H1 (cell line): ENCODE results near the gene CXXC5. TPM values are rescaled to one million over a fixed set of nuclear protein-coding genes. Genes with fewer than 3 reads are reported as not detected.

Experiments used
- CTCF ChIA-PET: fragments of 300-600 bp; sonication (Branson Sonifier 250); formaldehyde crosslinking; loops from one replicate; lab custom pipeline; 2021; ENCODE audit not compliant: partially characterized antibody; lab: Charles Lee
- POLR2A ChIA-PET: fragments of 300-600 bp; sonication (Branson Sonifier 250); formaldehyde crosslinking; loops from one replicate; lab custom pipeline; 2021; ENCODE audit warnings: inconsistent platforms; ENCODE audit not compliant: partially characterized antibody; lab: Charles Lee
- DNase-seq, 2 experiments: peaks; one replicate each; pipeline versions ENCODE4 v3.0.0 to v3.0.0-alpha.2; 2010 to 2022; ENCODE audit warnings: low spot score in 2 of 2, low read depth in 1 of 2, mixed read lengths in 1 of 2
- FAIRE-seq: peaks from 2 replicates; lab custom pipeline; 2011; peaks lifted over from hg19 to GRCh38; lab: Jason Lieb, UNC
- H2AFZ ChIP-seq: 2 replicates; pipeline ENCODE4 v1.8.1; 2012; ENCODE audit warnings: low read length, inconsistent platforms
- H2AK5ac ChIP-seq: 2 replicates; pipeline ENCODE4 v1.6.1; 2013; ENCODE audit warnings: low read depth, low read length
- H2BK120ac ChIP-seq: replicated peaks from 2 replicates; pipeline ENCODE3; 2013; ENCODE audit warnings: low read depth, low read length, inconsistent platforms
- H2BK12ac ChIP-seq: 2 replicates; pipeline ENCODE4 v1.6.1; 2013; ENCODE audit warnings: low read depth, low read length
- H2BK15ac ChIP-seq: 2 replicates; pipeline ENCODE4 v1.6.1; 2013; ENCODE audit warnings: low read length
- H2BK20ac ChIP-seq: 2 replicates; pipeline ENCODE4 v1.6.1; 2013; ENCODE audit warnings: low read length
- H2BK5ac ChIP-seq: 2 replicates; pipeline ENCODE4 v1.6.1; 2013; ENCODE audit warnings: low read depth, low read length
- H3K14ac ChIP-seq: 2 replicates; pipeline ENCODE4 v1.6.1; 2013; ENCODE audit warnings: inconsistent platforms; ENCODE audit not compliant: insufficient read length
- H3K18ac ChIP-seq: 2 replicates; pipeline ENCODE4 v1.6.1; 2013; ENCODE audit warnings: low read length; ENCODE audit errors: extremely low read depth
- H3K23ac ChIP-seq: 2 replicates; pipeline ENCODE4 v1.6.1; 2013; ENCODE audit warnings: inconsistent platforms; ENCODE audit not compliant: insufficient read length
- H3K23me2 ChIP-seq: 2 replicates; pipeline ENCODE4 v1.6.1; 2013; ENCODE audit warnings: low read depth, low read length
- H3K27ac ChIP-seq: 2 replicates; pipeline ENCODE4 v1.6.1; 2011; ENCODE audit warnings: low read depth, low read length, inconsistent platforms
- H3K27me3 ChIP-seq, 4 experiments: replicated peaks in 1 of 4; 1 replicate in 1 of 4; 2 replicates in 3 of 4; pipeline versions ENCODE4 v1.6.1 to v1.8.1; 2011 to 2013; ENCODE audit warnings: low read length in 3 of 4, mild to moderate bottlenecking in 3 of 4, inconsistent platforms in 2 of 4, mixed read lengths in 2 of 4, moderate library complexity in 1 of 4; ENCODE audit not compliant: control insufficient read depth in 3 of 4, insufficient read depth in 3 of 4; ENCODE audit errors: extremely low read depth in 1 of 4
- H3K36me3 ChIP-seq, 4 experiments: 2 replicates each; pipeline versions ENCODE4 v1.6.1 to v1.8.1; 2011 to 2013; ENCODE audit warnings: mild to moderate bottlenecking in 4 of 4, low read length in 3 of 4, moderate library complexity in 2 of 4, control low read depth in 1 of 4, inconsistent platforms in 1 of 4; ENCODE audit not compliant: insufficient read depth in 4 of 4, control insufficient read depth in 2 of 4
- H3K4ac ChIP-seq: replicated peaks from 2 replicates; pipeline ENCODE3; 2013; ENCODE audit warnings: low read length, low read depth, mixed read lengths, inconsistent platforms; ENCODE audit not compliant: insufficient read length
- H3K4me1 ChIP-seq, 4 experiments: replicated peaks in 1 of 4; 1 replicate in 1 of 4; 2 replicates in 3 of 4; pipeline versions ENCODE4 v1.6.1 to v1.8.1; 2011 to 2013; ENCODE audit warnings: low read length in 3 of 4, inconsistent platforms in 2 of 4, mixed read lengths in 1 of 4; ENCODE audit not compliant: insufficient read depth in 4 of 4, control insufficient read depth in 3 of 4
- H3K4me2 ChIP-seq, 2 experiments: 2 replicates each; pipeline versions ENCODE4 v1.6.1 to v1.8.1; 2011 to 2013; ENCODE audit warnings: low read depth in 2 of 2, low read length in 2 of 2, control low read depth in 1 of 2, inconsistent platforms in 1 of 2, mild to moderate bottlenecking in 1 of 2; ENCODE audit not compliant: insufficient read depth in 1 of 2
- H3K4me3 ChIP-seq, 4 experiments: fragments of 200-600, 300-600 bp in 1 of 4; sonication (generic), shearing (Covaris generic), sonication (Bioruptor Twin) in 1 of 4; 2 replicates each; pipeline versions ENCODE4 v1.5.1 to v1.8.1; 2011 to 2016; ENCODE audit warnings: low read length in 4 of 4, low read depth in 3 of 4, control low read depth in 2 of 4, inconsistent platforms in 2 of 4, mild to moderate bottlenecking in 2 of 4, mixed read lengths in 1 of 4, moderate library complexity in 1 of 4; ENCODE audit not compliant: insufficient read depth in 2 of 4; ENCODE audit errors: extremely low read depth in 1 of 4
- H3K56ac ChIP-seq: replicated peaks from 2 replicates; pipeline ENCODE3; 2013; ENCODE audit warnings: low read depth, mild to moderate bottlenecking, mixed read lengths, low read length, inconsistent platforms; ENCODE audit not compliant: insufficient read length
- H3K79me1 ChIP-seq: 2 replicates; pipeline ENCODE4 v1.6.1; 2013; ENCODE audit warnings: low read depth, low read length, control low read depth
- H3K79me2 ChIP-seq, 2 experiments: 2 replicates each; pipeline versions ENCODE4 v1.6.1 to v1.8.1; 2012 to 2013; ENCODE audit warnings: low read length in 2 of 2, mild to moderate bottlenecking in 2 of 2, inconsistent platforms in 1 of 2; ENCODE audit not compliant: insufficient read depth in 2 of 2, control insufficient read depth in 1 of 2
- H3K9ac ChIP-seq, 4 experiments: replicated peaks in 1 of 4; 1 replicate in 1 of 4; 2 replicates in 3 of 4; pipeline versions ENCODE4 v1.6.1 to v1.8.1; 2011 to 2013; ENCODE audit warnings: low read depth in 3 of 4, low read length in 3 of 4, control low read depth in 2 of 4, mild to moderate bottlenecking in 2 of 4, moderate library complexity in 2 of 4, inconsistent platforms in 1 of 4; ENCODE audit errors: extremely low read depth in 1 of 4
- H3K9me3 ChIP-seq, 2 experiments: 2 replicates each; pipeline versions ENCODE4 v1.6.1 to v1.8.1; 2012 to 2013; ENCODE audit warnings: mild to moderate bottlenecking in 2 of 2, moderate library complexity in 2 of 2, control low read depth in 1 of 2, inconsistent platforms in 1 of 2, low read depth in 1 of 2, low read length in 1 of 2, mixed read lengths in 1 of 2; ENCODE audit not compliant: insufficient read depth in 2 of 2
- H4K20me1 ChIP-seq, 2 experiments: replicated peaks in 1 of 2; 2 replicates each; pipeline versions ENCODE3 to v1.8.1; 2011 to 2013; ENCODE audit warnings: inconsistent platforms in 2 of 2, low read length in 2 of 2, mild to moderate bottlenecking in 1 of 2; ENCODE audit not compliant: insufficient read depth in 2 of 2, control insufficient read depth in 1 of 2
- H4K5ac ChIP-seq: 2 replicates; pipeline ENCODE4 v1.6.1; 2013; ENCODE audit warnings: low read length, low read depth, mixed read lengths, inconsistent platforms; ENCODE audit not compliant: insufficient read length
- H4K8ac ChIP-seq: 2 replicates; pipeline ENCODE4 v1.8.0; 2013; ENCODE audit warnings: mild to moderate bottlenecking, moderate library complexity, low read length, inconsistent platforms; ENCODE audit not compliant: insufficient read depth; ENCODE audit errors: extremely low read depth
- H4K91ac ChIP-seq: replicated peaks from 2 replicates; pipeline ENCODE3; 2013; ENCODE audit warnings: low read length, mixed read lengths, inconsistent platforms; ENCODE audit not compliant: insufficient read length
- ASH2L ChIP-seq: fragments of 200-600, 300-600 bp; sonication (generic); IDR thresholded peaks from one replicate; pipeline ENCODE4 v1.7.1; 2017; ENCODE audit warnings: low read length
- CEBPB ChIP-seq: IDR thresholded peaks from 2 replicates; pipeline ENCODE4 v1.6.1; 2012; ENCODE audit warnings: low read depth, low read length
- EP300 ChIP-seq, 2 experiments: IDR thresholded peaks; 1 replicate in 1 of 2; 2 replicates in 1 of 2; pipeline ENCODE4 v1.6.1; 2011 to 2012; ENCODE audit warnings: low read depth in 2 of 2, low read length in 2 of 2, mild to moderate bottlenecking in 2 of 2, borderline replicate concordance in 1 of 2, inconsistent platforms in 1 of 2, moderate library complexity in 1 of 2
- KDM5A ChIP-seq: fragments of 200-600 bp; IDR thresholded peaks from 2 replicates; pipeline ENCODE4 v1.7.1; 2012; ENCODE audit warnings: mild to moderate bottlenecking, low read length, inconsistent platforms, mixed read lengths
- MAFK ChIP-seq: IDR thresholded peaks from 2 replicates; pipeline ENCODE4 v1.6.1; 2012; ENCODE audit warnings: low read depth, mild to moderate bottlenecking, improper control_type of control experiment, low read length
- RXRA ChIP-seq: IDR thresholded peaks from 2 replicates; pipeline ENCODE4 v1.6.1; 2011; ENCODE audit warnings: low read depth, mild to moderate bottlenecking, low read length, moderate library complexity; ENCODE audit not compliant: insufficient read depth
- SIX5 ChIP-seq: IDR thresholded peaks from 2 replicates; pipeline ENCODE4 v1.6.1; 2011; ENCODE audit warnings: mild to moderate bottlenecking, low read depth, low read length
- SP1 ChIP-seq: IDR thresholded peaks from 2 replicates; pipeline ENCODE4 v1.6.1; 2011; ENCODE audit warnings: low read depth, low read length
- SP2 ChIP-seq: IDR thresholded peaks from 2 replicates; pipeline ENCODE4 v1.6.1; 2012; ENCODE audit warnings: mild to moderate bottlenecking, low read length, inconsistent platforms
- SUZ12 ChIP-seq: fragments of 200-600 bp; sonication (generic); IDR thresholded peaks from 2 replicates; pipeline ENCODE4 v1.6.1; 2012; ENCODE audit warnings: mild to moderate bottlenecking, inconsistent platforms, low read length, moderate library complexity, mixed read lengths
- ZNF274 ChIP-seq: IDR thresholded peaks from 2 replicates; pipeline ENCODE4 v1.7.0; 2012; ENCODE audit warnings: low read length, borderline replicate concordance; ENCODE audit errors: extremely low read depth
- WGBS, 2 experiments: shearing (Covaris generic) in 1 of 2; methylation state at CpG; one replicate each; pipeline versions ENCODE4 v1.1.6 to v1.1.7; 2013 to 2015; ENCODE audit warnings: low lambda C conversion rate in 2 of 2, mixed read lengths in 2 of 2, inconsistent platforms in 1 of 2, low coverage in 1 of 2, missing lambda C conversion rate in 1 of 2; ENCODE audit not compliant: insufficient replicate concordance in 2 of 2, insufficient coverage in 1 of 2, insufficient read length in 1 of 2; ENCODE audit errors: extremely low coverage in 1 of 2, missing lambda C conversion rate in 1 of 2; 5-methylcytosine and 5-hydroxymethylcytosine counted together
- polyA plus RNA-seq, 7 experiments: library from polyadenylated mRNA; depleted of rRNA in 3 of 7; stranded (reverse) in 5 of 7; unstranded in 2 of 7; fragments of >200 nt in 5 of 7; fragments of 200-250 nt in 2 of 7; gene quantifications; 1 replicate in 5 of 7; 2 replicates in 1 of 7; 4 replicates in 1 of 7; pipeline versions ENCODE4 v1.2.1 to v1.2.3, GENCODE V29; 2011 to 2013; ENCODE audit warnings: missing spikeins in 2 of 7, mixed read lengths in 2 of 7
- total RNA-seq: library from RNA; stranded (reverse); fragmentation: NEBNext Ultra II Directional; extraction: Animal tissue kit (Norgen Biotek cat#: 25700); gene quantifications from 2 replicates; pipeline ENCODE4 v1.2.1, GENCODE V29; 2021
- TF ChIP-seq, protein P1 (sequence below): IDR thresholded peaks from 2 replicates; pipeline ENCODE4 v1.6.1; 2012; ENCODE audit warnings: inconsistent platforms

Gene CXXC5
- total and polyA plus RNA-seq, 2 of the 8 experiments (the other 6 are each of a cell fraction or from before 2014, with no cell fraction given) = 61.4 to 74.0 TPM

DNA sequence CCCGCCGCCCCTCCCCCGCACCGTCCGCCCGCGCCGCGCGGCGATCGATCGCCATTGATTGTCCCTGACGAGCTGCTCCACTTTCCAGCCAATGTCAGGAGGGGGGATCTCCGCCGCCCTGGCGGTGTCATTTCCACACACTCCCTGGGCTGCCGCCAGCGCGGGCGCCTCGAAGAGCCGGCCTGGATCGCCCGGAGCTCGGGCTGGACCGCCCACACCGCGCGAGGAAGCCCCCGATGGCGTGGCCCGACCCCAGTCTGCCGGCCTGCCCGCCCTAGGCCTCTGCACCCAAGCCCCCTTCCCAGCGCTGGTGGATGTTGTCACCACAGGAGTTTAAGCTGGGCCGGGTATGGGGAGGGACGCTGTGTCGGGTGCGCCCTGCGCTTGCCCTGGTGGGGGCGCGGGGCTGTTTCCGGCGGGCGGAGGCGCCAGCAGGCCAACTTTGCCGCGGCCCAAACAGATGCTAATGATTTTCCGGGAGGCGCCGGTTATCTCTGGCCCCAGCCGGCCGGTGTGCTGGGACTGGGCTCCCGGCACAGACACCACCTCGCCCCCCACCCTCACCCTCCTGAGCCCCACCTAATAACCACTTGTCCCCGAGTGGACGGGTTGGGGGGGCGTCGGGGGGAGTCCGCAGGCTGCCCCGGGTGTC is 10.6 kb upstream of the CXXC5 start:
- Histone ChIP-seq H3K14ac (no peak overlapping the region), H2BK5ac (peak overlapping the region; percentile 95; the same call in 1 of the 2 replicates), H3K27me3 (no peaks in the 10 kb centered on the region; a peak in 1 of 7 replicates), H3K9ac (peak overlapping the region; percentile 43 to 64 (median 56)), H3K4me1 (peaks cover 29 to 62% (median 43%) of the 10 kb centered on the region in 4 experiments), H3K23me2 (peaks cover 6% of the 10 kb centered on the region), H3K23ac (no peak overlapping the region), H4K20me1 (peaks cover 0 to 13% of the 10 kb centered on the region in 2 experiments), H3K79me2 (peaks cover 0 to 4% of the 10 kb centered on the region in 2 experiments; a peak in 1 of 4 replicates), H4K91ac (peak overlapping the region; percentile 75), H3K36me3 (no peaks in the 10 kb centered on the region), H3K9me3 (no peaks in the 10 kb centered on the region), H3K4me3 (peak overlapping the region; percentile 31 to 66 (median 36); a peak in 7 of 8 replicates), H2BK20ac (peak overlapping the region; percentile 37; the same call in 1 of the 2 replicates), H2BK12ac (peak overlapping the region; percentile 88; the same call in 1 of the 2 replicates), H4K8ac (peak overlapping the region; percentile 99; the same call in 1 of the 2 replicates), H3K79me1 (no peaks in the 10 kb centered on the region; the same call in 1 of the 2 replicates), H2BK15ac (no peak overlapping the region), H3K4ac (no peak overlapping the region), H3K27ac (peak overlapping the region; percentile 33), H2BK120ac (no peak overlapping the region), H2AFZ (no peak overlapping the region), H3K18ac (peak overlapping the region; percentile 95; the same call in 1 of the 2 replicates), H3K4me2 (peak overlapping the region; percentile 66 to 87), H3K56ac (no peak overlapping the region), H2AK5ac (no peak overlapping the region), H4K5ac (peak overlapping the region; percentile 45)
- CTCF ChIA-PET = interaction anchor here (0.8 to 20.3 kb wide), 19 partner anchors 11 to 406 kb away, joined by 3 to 385 read pairs (median 7); partner anchors contain the start of genes CXXC5 and NRG2
- POLR2A ChIA-PET = interaction anchor here (0.6 to 9.8 kb wide), 13 partner anchors 12 to 129 kb away, joined by 3 to 212 read pairs (median 5); partner anchors contain the start of gene CXXC5
- no peak for FAIRE-seq
- peak in 1 of 2 experiments; percentile 85 for DNase-seq
- 2% methylated on average over 49 of the region's 62 CpGs; no CpG with 5 or more reads in 1 of the 2 experiments for WGBS, 2 experiments
- TF ChIP-seq EP300 (IDR thresholded peaks at IDR 0.05; ENCODE audit: borderline replicate concordance in 1 of 2, low read depth in 2 of 2, low read length in 2 of 2) = peak in 1 of 2 experiments; percentile 24; a peak in 1 of 3 replicates
- TF ChIP-seq CEBPB = no peak
- TF ChIP-seq, protein P1, sequence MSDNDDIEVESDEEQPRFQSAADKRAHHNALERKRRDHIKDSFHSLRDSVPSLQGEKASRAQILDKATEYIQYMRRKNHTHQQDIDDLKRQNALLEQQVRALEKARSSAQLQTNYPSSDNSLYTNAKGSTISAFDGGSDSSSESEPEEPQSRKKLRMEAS = peak; percentile 56; the same call in 1 of the 2 replicates
- TF ChIP-seq ZNF274 = no peak
- TF ChIP-seq SP1 = peak; percentile 91
- peak; percentile 57 for TF ChIP-seq ASH2L
- no peak for TF ChIP-seq SIX5
- TF ChIP-seq RXRA = no peak
- TF ChIP-seq KDM5A = no peak
- no peak for TF ChIP-seq MAFK
- no peak for TF ChIP-seq SUZ12
- TF ChIP-seq SP2 = no peak
